Measurements from ENCODE around the gene TSPAN32.

- TF ChIP-seq, protein P1, sequence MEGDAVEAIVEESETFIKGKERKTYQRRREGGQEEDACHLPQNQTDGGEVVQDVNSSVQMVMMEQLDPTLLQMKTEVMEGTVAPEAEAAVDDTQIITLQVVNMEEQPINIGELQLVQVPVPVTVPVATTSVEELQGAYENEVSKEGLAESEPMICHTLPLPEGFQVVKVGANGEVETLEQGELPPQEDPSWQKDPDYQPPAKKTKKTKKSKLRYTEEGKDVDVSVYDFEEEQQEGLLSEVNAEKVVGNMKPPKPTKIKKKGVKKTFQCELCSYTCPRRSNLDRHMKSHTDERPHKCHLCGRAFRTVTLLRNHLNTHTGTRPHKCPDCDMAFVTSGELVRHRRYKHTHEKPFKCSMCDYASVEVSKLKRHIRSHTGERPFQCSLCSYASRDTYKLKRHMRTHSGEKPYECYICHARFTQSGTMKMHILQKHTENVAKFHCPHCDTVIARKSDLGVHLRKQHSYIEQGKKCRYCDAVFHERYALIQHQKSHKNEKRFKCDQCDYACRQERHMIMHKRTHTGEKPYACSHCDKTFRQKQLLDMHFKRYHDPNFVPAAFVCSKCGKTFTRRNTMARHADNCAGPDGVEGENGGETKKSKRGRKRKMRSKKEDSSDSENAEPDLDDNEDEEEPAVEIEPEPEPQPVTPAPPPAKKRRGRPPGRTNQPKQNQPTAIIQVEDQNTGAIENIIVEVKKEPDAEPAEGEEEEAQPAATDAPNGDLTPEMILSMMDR (IDR thresholded peaks at IDR 0.05; ENCODE audit: low read depth, low read length) = no peak
- no peak for TF ChIP-seq EZH2phosphoT487 (IDR thresholded peaks at IDR 0.05; ENCODE audit: low read depth)
Measured at GRCh38 chr11:2310073-2310785, 8.4 kb downstream of the TSPAN32 start.

Data from OCI-LY3 (cell line).